ENCODE results near the gene PDE9A. TPM values are rescaled to one million over a fixed set of nuclear protein-coding genes. Genes with fewer than 3 reads are reported as not detected.
A peak's percentile ranks its signal among the peaks of the same experiment; 100 is the strongest.

The PDE9A gene
- total RNA-seq, 1 donor from 2014 or later: 22.8 TPM

DNA sequence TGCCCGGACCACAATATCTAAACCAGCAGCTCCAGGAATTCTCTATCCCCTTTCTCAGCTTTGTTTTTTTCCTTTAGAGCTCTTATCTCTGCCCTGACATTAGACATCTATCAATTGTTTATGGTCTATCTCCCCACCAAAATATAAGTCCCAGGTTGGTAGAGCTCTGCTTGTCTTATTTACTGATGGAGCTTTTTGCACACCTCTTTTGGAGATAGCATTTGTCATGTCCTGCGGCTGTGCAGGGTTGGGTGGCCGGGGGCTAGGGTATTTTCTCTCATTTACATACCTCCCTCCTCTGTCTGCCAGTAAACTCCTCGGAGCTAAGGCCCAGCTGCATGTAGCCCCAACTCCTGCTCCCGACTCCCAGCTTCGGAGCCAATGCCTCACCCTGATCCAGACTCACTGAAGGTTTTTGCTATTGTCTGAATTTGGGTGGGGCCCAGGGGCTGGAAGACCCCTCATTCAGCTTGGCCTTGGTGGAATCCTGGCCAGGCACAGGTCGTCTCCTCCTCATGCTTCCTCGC, 11.1 kb upstream of the PDE9A start:
- no peak for DNase-seq (ENCODE audit: low spot score)

DNA sequence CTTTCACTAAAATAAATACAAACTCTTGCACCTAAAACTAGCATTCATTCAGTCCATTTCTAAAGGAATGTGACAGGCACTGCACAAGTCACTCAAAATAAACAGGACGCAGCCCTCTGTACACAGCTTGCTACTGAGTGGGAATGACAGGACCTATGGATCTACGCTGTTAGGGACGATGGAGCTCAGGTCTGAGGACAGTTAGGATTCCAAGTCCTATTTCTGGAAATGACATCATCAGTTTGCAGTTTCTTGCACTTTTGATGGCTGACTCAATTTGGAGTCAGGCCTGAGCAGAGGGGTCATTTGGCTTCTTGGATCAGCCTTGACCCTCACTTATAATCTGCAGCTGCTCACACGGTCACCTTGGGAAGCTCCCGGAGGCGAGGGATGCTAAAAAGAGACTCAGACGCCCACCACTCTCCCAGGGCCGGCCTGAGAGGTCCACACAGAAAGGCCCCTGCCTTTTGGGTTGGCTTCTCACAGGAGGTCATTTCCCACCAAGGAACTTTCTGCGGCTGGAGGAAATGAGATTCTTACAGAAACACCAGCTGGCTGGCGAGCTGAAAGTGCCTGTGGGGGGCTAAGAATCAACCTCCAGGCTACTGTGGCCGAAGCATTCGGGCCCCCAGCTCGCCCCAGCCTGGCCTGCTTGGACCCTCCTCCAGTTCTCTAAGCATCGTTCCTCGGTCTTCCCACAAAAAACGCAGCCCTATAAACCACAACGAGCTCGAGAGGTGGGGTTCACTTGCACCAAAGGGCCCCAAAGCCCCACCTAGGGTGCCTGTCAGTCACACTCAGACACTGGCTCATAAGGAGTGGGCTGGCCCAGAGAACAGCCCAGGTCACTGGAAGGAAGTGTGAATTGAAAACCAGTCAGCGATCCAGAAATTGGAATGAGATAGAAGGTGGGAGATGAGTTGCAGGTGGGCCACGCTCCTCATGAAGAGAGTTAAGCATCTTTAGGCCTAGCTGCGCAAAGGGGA, 8.9 kb upstream of the PDE9A start:
- no peak for DNase-seq (ENCODE audit: low spot score)

DNA sequence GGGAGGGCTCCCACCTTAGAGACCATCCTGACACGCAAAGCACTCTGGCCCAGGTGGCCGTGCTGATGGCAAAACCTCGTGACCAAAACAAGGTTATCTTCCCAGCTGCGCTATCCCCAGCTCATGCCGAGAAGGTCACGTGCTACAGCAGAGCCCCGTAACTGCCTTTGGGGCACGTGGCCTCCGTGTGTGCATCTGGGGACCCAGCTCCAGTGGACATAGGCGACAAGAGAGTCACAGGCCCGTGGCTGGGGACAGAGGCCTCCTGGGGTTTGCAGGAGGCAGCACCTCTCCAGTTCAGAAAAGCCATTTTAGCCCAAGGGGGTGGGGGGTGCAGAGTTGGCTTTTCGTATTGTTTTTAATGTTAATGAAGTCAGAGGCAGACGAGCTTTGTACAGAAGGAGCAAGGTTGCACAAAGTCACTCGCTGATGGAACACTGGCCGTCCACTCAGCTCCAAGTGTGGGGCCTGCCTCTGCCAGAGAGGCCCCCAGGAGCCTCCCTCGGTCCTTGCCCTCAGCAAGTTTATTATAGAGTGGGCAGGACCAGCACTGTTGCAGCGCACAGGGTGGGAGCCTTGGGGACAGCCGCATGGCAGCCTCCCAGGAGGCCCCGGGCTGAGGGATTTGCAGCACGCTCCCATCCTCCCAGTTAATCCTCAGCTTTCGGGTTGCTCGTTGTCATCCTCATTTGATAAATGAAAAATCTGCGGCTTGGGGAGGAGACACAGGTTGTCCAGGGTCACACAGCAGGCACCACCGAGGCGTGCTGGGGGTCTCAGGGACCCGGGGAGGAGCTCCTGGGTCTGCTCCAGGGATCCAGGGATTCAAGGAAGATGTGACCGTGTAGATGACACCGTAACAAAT, 8.0 kb upstream of the PDE9A start:
- DNase-seq (ENCODE audit: low spot score): no peak

DNA sequence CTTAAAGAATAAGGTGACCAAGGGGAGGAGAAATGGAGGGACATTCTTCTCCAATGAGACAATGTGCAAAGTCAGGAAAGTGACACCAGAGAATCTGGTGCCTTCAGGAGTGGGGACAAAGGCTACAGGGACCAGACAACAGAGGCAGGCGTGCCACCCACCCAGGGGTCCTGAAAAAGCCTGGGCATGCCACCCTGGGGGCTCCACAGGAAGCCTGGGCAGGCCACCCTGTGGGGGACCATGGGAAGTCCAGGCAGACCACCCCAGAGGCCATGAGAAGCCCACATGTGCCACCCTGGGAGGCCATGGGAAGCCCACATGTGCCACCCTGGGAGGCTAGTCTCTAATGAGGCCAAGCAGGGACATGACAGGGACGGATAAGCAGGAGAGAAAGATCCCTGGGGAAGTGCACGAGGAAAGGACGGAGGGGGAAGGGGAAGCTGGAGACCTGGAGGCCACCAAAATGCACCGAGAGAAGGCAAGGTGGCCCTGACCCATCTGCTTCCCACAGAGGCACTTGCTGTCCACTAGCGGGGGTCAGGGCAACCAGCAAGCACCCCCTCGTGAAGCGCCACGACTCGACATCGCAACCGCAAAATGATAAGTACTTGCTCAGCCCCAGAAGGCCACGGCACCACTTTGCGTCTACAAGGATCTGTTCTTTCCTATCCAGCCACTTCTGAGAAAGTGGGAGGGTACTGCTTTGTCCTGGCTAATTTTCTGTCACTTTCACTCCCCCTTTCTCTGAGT, 7.2 kb upstream of the PDE9A start:
- no peak for DNase-seq (ENCODE audit: low spot score)

DNA sequence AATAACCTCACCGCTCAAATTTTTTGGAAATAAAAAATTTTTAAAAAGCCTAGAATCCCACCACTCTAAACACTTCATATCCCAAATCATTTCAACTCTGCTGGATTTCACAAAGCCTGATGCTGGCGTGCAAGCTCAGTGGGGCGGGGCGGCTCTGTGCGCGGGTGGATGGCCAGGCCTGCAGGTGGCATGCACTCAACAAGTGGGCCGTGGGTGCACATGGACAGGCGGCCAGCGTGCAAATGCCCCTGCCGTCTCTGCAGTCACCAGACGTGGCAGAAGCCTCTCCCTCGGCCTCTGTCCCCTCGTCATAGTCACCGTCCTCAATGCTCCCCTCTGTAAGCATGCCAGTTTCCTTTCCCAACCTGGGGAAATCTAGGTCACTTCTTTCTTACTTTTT, 6.6 kb upstream of the PDE9A start:
- no peak for DNase-seq (ENCODE audit: low spot score)

DNA sequence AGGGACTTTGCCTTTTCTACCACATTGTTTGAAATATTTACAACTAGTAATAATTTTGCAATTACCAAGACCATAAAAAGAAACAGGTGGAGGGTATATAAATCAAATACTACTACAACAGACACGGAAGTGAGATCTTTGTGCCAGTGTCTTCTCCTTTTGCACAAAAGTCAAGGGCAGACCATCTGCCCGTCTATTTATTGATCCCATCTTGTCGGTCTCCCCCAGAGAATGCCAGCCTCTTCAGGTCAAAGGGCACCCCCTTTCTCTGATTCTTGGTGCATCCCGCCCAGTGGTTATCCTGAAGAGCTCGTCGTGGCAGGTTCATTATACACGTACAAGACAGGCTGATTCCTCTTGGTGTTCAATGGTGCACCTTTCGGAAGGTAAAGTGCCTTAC, 4.8 kb upstream of the PDE9A start:
- DNase-seq (ENCODE audit: low spot score): no peak

DNA sequence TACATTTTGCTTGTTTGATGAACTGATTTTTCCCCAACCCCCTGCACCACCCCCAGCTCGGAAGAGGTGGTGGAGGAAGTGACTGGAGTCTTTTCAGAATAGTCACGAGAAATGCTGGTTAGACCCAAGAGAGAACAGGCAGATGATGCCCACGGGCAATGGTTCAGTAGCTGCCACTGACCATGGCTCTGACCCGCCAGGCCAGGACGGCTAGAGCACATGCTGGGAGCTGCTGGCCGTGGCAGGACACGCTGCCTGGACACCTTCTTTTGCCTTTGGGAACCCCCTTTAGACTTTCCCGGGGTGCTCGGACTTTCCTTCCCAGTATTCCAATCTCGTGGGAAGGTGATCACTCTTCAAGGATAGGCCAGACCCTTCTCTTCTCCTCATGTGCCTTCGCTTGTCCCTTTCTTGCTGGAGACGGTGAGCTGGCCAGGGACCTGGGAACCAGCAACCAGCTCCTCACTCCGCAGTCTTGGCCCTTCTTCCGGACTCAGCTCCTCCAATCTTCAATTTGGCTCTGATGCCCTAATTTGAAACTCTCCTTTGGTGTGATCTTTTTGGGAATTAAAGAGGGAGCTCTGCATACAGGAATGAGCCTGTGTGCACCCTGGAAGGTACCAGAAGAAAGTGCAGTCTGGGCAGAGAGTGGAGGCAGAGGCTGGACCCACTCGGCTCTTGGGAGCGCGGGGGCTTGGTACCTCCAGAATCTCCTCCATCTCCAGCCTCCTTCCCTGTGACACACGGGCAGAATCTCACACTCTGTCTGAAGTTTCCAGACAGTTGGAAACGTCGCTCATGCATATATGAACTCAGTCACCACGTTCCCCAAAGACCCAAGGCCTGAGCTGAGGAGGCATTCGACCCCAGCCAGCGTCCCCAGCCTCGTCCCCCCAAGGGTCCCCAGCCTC, 4.0 kb upstream of the PDE9A start:
- DNase-seq (ENCODE audit: low spot score): no peak

DNA sequence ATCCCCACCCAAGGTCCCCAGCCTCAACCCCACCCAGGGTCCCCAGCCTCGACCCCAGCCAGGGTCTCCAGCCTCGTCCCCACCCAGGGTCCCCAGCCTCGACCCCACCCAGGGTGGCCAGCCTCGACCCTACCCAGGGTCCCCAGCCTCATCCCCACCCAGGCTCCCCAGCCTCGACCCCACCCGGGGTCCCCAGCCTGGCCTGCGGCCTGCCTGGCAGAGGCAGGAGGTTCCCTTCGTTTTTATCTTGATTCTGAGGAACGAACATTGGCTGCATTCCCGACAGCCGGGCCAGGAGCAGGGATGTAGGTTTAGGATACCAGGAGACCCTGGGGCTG, 3.4 kb upstream of the PDE9A start:
- no peak for DNase-seq (ENCODE audit: low spot score)

DNA sequence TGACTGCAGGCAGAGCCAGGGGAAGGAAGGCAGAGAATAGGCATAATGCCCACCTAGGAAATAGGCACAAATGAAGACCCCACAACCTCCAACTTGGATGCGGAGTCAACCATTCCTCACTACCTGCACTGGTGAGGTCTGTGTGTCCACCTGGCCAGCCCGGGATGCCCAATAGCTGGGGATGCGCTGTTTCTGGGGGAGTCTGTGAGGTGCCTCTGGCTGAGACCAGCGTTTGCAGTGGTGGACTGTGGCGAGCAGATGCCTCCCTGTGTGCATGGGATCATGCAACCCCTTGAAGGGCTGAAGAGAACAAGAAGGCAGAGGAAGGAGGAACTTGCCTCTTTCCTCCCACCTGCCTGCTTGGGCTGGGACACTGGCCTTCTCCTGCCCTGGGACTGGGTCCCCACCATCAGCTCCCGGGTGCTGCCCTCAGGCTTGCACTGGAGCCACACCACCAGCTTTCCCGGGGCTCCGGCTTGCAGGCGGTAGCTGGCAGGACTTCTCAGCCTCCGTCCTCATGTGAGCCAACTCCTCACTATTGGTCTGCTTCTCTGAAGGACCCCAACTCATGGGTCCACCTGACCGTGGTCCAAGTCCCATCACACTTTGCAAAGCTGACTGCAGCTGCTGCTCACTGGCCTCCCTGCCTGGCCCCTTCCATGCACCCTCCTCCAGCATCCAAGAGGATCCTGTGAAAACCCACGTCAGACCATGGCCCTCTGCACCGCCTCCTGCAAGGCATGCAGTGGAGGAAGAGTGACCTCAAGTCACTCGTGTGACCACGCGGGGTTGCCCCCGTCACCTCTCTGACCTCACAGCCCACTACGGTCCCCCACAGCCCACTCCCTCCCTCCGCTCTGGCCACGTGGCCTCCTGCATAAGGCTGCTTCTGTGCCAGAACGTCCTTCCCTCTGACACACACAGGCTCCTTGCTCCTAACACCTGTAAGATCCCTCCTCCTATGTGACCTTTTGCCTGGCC, 2.7 kb upstream of the PDE9A start:
- DNase-seq (ENCODE audit: low spot score): no peak

DNA sequence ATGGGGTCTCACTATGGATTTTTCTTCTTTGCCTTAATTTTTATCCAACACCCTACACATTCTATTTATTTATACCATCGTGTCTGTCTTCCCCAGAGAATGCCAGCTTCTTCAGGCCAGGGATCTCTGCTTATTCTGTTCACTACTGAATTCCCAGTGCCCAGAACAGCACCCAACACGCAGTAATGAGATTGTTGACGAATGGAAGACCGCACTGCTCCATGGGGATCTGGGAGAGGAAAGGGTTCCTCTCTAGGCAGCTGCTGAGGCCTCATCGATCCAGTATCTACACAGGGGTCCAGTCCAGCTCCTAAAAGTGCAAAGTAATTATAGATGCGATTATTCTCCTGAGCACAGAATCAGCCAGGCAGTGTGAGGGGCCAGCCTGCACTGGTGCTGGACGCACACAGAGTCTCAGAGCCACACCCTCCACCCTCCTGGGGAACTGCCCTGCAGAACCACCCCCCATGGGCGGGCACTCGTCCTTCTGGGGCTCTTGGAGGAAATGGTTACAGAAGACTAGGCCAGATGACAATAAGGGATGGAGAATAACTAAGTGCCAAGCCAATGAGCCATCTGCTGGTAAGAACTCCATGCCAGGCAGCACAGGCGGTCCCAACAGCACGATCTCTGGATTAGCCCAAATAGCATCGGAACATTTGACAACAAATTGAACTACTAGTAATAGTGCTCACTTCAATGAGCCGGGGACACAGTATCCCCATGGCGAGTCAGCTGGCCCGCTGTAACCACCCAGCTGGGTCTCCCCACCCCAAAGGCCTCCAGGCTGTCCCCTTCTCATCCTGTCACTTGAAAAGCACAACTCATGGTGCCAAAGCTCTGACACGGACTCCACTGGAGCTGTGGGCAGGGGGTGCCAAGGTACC, 1.7 kb upstream of the PDE9A start:
- no peak for DNase-seq (ENCODE audit: low spot score)

DNA sequence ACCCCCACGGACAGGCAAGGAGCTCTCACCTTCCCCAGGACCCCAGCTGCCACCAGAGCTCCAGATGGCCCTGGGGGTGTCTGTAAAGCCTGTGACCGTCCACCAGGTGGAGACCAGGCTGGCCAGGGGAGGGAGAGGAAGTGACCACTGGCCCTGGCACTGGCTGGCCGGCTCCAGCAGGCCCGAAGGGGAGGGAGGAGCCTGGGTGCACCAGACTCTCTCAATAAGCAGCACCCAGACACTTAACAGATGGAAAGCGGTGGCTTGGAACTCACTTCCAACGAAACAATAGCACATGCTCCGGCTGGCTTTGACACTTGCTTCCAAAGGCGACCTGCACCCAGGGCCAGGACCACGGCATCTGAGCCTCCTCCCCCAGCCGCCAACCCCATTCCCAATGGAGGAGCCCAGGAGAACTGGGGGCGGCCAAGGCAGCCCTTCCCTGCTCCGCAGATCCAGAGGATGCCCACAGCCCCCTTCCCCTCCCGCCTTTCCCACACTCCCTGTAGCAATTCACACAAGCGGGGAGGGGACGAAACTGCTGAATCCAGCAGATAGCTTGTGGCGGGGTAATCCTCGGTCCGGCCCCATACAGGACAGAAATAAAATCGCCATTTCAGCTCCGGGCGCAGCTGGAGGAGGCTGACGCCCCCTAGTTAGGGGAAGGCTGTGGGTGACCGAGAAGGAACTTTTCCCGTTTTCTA, 742 bp upstream of the PDE9A start:
- DNase-seq (ENCODE audit: low spot score): peak; percentile 75

DNA sequence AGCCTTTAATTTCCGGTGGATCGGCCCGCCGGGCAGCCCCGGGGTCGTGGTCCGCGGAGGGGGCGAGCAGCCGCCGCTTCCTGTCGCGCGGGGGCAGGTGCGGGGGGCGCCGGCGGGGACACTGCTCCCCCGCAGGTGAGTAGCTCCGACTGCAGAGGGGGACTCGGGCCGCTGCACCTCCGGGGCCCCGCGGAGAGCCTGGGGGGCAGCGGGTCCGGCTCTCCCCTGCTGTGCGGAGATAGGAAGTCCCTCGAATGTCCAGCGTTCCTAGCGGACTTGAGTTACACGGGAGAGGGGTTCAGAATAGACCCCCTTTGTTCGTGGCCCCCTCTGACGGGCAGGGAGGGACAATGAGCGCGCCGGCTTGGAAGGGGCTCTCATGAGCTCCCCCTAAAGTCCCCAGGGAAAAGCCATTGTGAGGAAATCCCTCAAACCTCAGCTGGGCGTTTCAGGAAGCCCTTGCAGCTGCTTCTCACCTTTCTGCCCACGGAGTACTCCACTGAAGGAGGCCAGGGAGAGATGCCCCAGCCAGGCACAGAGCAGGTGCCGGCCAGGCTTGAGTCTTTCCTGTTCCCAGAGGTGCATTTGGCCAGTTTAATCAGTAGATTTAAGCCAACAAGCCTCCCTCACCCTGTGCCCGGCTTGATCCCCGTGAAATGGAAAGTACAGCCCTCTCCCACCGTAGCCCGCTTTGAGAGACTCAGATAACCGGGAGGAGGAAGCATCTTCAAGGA, 925 bp downstream of the PDE9A start:
- DNase-seq (ENCODE audit: low spot score): no peak

DNA sequence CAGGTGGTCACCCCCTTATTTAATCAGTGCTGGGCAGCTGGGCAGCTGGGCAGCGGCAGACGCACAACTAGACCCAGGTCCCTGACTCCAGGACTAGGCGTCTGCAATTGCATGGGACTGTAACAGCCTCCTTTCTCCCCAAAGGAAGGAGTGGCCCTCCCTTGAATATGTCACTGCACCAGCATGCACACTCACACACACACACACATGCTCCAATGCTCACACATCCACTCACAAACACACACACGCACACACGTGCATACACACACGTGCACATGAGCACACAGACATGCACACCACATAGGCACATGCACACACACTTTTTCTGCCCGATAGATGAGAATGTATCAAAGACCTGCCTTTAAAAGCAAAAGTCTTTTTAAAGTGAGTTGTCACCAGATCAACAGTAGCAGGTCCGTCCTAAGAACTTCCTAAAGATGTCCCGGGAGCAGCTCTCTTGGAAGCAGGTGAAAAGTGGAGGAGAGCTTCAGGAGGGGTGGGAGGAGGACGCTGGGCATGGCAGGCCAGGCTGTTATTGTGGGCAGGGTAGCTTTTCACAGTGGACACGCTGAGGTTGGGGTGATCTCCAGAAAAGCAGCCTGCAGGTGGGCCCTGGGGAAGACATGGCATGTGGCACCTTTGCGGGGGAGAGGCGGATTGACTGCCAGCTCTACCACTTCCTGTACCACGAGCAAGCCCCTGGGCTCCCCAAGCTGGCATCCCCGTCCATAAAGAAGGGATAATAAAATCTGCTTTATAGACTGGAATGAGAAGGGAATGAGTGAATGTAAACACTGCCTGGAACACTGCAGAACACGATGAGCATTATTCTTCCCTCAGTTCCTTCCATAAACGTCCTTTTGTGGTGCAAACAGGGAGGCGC, 1.7 kb downstream of the PDE9A start:
- no peak for DNase-seq (ENCODE audit: low spot score)

DNA sequence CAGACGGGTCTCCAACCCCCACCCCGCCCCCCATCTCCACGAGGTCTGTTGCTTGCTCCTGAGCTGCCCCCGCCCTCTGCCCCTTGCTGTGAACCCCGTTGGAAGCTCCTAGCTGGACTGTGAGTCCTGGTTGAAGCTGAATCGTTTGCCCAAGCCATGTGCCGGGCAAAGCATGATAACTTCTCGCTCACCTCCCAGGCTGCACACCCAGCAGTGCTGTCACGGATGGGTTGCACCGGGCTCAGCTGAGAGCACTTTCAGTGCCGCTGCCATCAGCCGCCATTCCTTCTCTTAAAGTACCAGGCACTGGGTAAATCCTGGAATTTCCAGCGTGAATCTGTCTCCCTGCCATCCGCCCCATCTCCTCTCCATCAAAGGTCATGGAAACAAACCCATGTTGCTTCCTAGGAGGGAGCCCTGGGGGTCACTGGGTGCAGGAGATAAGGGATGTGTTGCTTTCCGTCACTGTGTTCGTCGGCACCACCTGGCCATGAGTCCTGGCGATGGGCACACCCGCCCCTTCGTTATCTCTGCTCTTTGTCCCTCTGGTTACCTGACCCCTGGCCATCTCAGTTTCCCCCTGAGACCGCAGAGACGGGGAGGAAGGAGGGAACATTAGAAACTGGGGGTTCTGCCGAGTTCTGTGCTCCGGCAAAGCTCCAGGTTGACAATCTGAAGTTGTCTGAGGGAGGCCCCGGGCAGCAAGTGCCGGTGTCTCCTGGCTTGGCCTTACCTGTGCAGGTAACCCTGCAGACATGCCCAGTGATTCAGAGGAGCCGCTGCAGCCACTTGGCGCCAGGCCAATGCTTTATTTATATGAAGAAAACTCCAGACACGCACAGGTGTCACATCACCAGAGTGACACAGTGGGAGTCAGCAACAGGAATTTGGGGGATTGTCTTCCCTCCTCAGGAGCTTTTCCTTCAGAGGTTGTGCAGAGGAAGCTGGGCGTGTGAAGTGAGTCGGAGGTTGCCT, 2.7 kb downstream of the PDE9A start:
- no peak for DNase-seq (ENCODE audit: low spot score)

DNA sequence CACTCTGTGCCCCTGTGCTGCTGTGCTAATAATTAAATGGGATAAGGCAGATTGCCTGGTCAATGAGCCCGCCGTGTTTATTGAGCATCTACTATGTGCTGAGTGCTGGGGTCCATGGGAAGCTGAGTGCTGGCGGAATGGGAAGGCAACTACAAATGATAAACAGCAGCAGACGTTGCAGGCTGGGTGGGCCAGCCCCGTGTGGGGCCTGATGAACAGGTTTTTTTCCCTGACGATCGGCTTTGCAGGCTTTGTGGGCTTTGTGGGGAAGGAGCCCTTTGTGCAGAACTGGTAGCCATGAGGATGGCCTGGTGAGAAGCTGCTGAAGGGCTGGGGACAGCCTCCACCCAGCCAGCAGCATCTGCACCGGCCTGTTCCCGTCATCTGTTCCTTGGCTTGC, 3.5 kb downstream of the PDE9A start:
- no peak for DNase-seq (ENCODE audit: low spot score)
